GM12873 (cell line): ENCODE data around the gene ADSS1.

Source experiments
- CTCF ChIP-seq: IDR thresholded peaks from 2 replicates; pipeline ENCODE4 v1.5.1; 2012; ENCODE audit warnings: low read depth, mild to moderate bottlenecking, moderate library complexity, low read length, control low read depth; ENCODE audit not compliant: insufficient read depth; ENCODE audit errors: missing control alignments

ADSS1 gene

GRCh38 chr14:104689109-104689880, 34.7 kb upstream of the ADSS1 start, which contains the start of gene INF2:
INF2 (plus strand) TSS chr14:104689618; CDS start chr14:104701366, 11,748 bp downstream.
- TF ChIP-seq CTCF, result no peak

- no peak for TF ChIP-seq CTCF
These were observed 33.9 kb upstream of the ADSS1 start for GRCh38 chr14:104689881-104690711.

GRCh38 chr14:104690861-104691455, 33.1 kb upstream of the ADSS1 start:
- no peak for TF ChIP-seq CTCF

- TF ChIP-seq CTCF, result no peak
These were observed 32.3 kb upstream of the ADSS1 start for GRCh38 chr14:104691546-104692260.

- no peak for TF ChIP-seq CTCF
These were observed 31.6 kb upstream of the ADSS1 start for GRCh38 chr14:104692261-104692938.

GRCh38 chr14:104692939-104693315, 31.1 kb upstream of the ADSS1 start:
- TF ChIP-seq CTCF, result no peak
